IPS DF 6.9 (cell line): ENCODE measurements around the gene SLC7A8.

Experiments
- DNase-seq: peaks from one replicate; pipeline ENCODE4 v3.0.0-alpha.2; 2013; ENCODE audit warnings: low read depth, low spot score
- H3K27ac ChIP-seq: one replicate; pipeline ENCODE4 v1.5.1; 2013; ENCODE audit warnings: low read length, control low read depth
- H3K27me3 ChIP-seq: 2 replicates; pipeline ENCODE4 v1.6.1; 2013; ENCODE audit warnings: mild to moderate bottlenecking, low read length; ENCODE audit not compliant: control insufficient read depth, insufficient read depth
- H3K36me3 ChIP-seq: 2 replicates; pipeline ENCODE4 v1.6.1; 2013; ENCODE audit warnings: low read length; ENCODE audit not compliant: control insufficient read depth, insufficient read depth
- H3K4me1 ChIP-seq: 2 replicates; pipeline ENCODE4 v1.6.1; 2013; ENCODE audit warnings: low read length; ENCODE audit not compliant: control insufficient read depth, insufficient read depth
- H3K4me3 ChIP-seq: 2 replicates; pipeline ENCODE4 v1.5.1; 2013; ENCODE audit warnings: mild to moderate bottlenecking, low read length
- H3K9me3 ChIP-seq: 2 replicates; pipeline ENCODE4 v1.6.1; 2013; ENCODE audit warnings: low read length, inconsistent platforms; ENCODE audit not compliant: control insufficient read depth, insufficient read depth
- WGBS: extraction: QIAGEN DNeasy Blood & Tissue Kit; methylation state at CpG from one replicate; pipeline ENCODE4 v1.1.7; 2013; ENCODE audit warnings: mixed read lengths, missing lambda C conversion rate; ENCODE audit not compliant: insufficient read length, insufficient coverage; 5-methylcytosine and 5-hydroxymethylcytosine counted together

The SLC7A8 gene

DNA sequence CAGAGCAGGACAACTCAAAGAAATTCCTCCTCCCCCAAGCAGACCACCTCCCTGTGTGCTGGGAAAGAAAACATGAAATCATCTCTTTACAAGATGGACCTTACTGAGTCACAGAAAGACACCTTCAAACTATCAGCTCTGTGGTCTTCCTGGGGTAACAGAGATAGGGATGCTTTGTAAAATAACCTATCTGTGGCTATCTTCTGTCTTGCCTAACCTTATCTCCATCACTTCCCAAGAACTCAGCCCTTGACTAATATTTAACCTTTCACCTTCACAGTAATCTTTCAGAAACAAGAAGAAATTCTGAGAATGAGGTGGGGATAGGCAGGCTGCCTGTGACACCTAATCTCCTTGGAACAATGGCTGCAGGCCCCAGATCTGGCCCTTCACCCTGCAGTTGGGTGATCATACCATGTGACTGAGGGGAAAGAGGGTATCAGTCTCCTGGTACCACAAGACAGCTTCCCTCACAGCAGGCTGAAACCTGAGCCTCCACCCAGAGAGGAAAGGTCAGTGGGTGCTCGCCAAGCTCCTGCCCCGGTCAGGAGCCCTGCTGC, 37.0 kb downstream of the SLC7A8 start:
- no peaks in the 10 kb centered on the region; the same call in 1 of the 2 replicates for H3K36me3 ChIP-seq
- no peaks in the 10 kb centered on the region for H3K27me3 ChIP-seq
- DNase-seq: no peak
- no peaks in the 10 kb centered on the region for H3K9me3 ChIP-seq
- no peak overlapping the region for H3K27ac ChIP-seq
- WGBS: no CpG with 5 or more reads among the region's 2 CpGs
- H3K4me1 ChIP-seq: no peaks in the 10 kb centered on the region
- H3K4me3 ChIP-seq: no peak overlapping the region

DNA sequence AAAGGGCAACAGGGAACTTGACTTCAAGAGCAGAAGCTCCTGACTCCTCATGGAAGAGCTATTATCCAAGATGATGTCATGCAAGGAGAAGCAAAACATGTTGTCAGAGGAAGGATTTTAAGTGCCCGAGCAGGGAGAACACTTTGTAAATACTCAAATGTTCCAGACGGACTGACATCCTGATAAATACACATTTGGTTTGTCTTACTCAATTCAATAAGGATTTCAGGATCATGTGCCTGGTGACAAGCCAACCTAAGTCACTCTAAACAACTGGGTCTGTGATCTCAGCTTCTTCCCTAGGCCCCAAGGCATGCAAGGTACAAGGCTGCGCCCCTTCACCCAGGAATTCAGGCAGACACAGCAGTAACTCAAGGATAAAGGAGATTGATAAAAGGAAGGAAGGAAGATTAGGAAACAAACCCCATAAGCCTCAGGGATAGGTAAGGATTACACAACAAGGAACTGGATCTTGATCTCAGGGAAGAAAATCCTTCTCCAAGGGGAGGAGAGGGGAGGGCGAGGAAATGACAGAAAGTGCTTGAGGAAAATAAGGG, 37.6 kb downstream of the SLC7A8 start:
- WGBS: no CpG with 5 or more reads among the region's 4 CpGs
- Histone ChIP-seq H3K4me1 (no peaks in the 10 kb centered on the region), H3K4me3 (no peak overlapping the region), H3K9me3 (no peaks in the 10 kb centered on the region), H3K27ac (no peak overlapping the region), H3K36me3 (no peaks in the 10 kb centered on the region; the same call in 1 of the 2 replicates), H3K27me3 (no peaks in the 10 kb centered on the region)
- DNase-seq: no peak

DNA sequence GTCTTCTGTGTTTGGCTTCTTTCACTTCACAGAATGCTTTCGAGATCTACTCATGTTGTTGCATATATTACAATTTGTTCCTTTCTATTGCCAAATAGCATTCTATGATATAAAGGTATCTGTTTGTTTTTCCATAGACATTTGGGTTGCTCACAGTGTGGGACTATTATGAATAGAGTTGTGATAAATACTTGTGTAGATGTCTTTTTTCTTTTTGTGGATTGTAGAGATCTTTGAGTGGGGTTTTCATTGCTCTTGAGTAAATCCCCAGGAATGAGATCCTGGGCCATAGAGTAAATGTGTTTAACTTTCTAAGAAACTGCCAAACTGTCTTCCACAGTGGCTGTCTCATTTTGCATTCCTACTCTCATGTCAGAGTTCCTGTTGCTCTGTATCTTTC, 39.5 kb downstream of the SLC7A8 start:
- WGBS: no CpG with 5 or more reads among the region's 1 CpG

DNA sequence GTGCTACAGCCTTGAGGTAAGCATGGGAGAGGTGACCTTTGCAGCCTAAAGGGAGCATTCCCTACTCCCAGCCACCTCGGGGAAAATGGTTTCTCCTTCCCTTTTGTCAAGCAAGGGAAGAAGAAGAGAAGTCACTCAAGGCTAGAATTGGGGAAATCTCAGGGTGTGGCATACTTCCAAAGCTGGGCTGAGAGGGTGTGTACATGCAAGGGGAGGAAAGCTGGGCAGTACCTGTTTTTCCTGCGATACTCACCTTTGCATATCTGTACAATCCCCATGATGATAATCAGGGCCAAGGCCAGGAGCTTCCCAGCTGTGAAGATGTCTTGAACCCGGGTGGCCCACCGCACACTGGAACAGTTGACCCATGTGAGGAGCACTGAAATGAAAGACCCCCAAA, 40.6 kb downstream of the SLC7A8 start:
- Histone ChIP-seq H3K9me3 (no peaks in the 10 kb centered on the region), H3K27me3 (no peaks in the 10 kb centered on the region; the same call in 1 of the 2 replicates), H3K36me3 (peaks cover 15% of the 10 kb centered on the region), H3K27ac (no peak overlapping the region), H3K4me3 (no peak overlapping the region), H3K4me1 (no peaks in the 10 kb centered on the region)
- no CpG with 5 or more reads among the region's 4 CpGs for WGBS
- no peak for DNase-seq

More for the DNA sequence above, 39.5 kb downstream of the SLC7A8 start:
- DNase-seq: no peak
- Histone ChIP-seq H3K4me3 (no peak overlapping the region), H3K27ac (no peak overlapping the region), H3K9me3 (no peaks in the 10 kb centered on the region), H3K4me1 (no peaks in the 10 kb centered on the region), H3K36me3 (peaks cover 13% of the 10 kb centered on the region), H3K27me3 (no peaks in the 10 kb centered on the region; the same call in 1 of the 2 replicates)

DNA sequence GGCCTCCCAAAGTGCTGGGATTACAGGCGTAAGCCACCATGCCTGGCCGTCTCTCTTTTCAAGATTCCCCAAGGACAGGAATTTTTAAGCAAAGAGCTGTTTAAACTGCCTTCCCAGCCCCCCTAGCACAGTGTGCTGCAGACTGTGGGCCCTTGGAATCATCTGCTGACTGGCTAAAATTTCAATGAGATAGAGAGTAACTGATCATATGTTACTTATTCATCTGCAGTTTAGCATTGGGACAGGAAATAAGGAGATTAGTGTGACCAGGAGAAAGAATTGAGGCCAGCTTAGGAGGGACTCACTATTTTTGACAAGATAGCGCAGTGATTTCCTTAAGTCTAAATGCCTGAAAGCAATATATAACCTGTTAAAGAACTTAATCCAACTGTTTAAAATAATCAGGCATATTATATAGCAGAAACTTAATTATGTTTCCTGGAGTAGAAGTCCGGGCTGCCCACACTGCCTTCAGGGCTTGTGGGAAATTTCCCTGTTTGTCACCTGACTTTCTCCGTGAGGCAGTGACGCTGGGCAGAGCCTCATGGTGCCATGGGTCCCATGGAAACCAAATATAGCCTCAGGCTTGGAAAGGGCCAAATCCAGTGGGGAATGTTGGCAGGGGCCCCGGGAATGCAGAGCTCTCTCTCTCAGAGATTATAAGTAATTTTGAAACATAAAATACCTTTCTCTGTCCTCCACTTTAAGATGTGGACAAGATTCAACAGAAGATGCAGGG, 41.6 kb downstream of the SLC7A8 start:
- H3K9me3 ChIP-seq: no peaks in the 10 kb centered on the region

DNA sequence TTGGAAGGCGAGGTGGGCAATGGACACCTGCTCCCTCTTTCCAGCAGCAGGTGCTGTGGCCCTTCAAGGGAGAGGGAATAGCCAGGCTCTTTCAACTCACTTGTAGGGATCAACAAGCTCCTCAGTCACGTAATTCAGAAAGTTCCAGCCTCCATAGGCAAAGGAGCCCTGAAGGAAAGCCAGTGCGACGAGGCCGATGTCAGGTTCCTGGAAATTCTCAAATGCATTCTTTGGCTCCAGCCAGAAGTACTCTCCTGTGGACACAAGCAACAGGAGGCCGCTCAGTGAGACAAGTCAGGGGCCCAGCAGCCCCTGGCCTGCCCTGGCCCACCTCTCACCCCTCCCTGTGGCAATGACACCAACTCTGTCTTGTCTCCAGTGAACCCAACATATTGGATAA, 43.1 kb downstream of the SLC7A8 start:
- Histone ChIP-seq H3K27me3 (no peaks in the 10 kb centered on the region; the same call in 1 of the 2 replicates), H3K4me3 (no peak overlapping the region), H3K4me1 (no peaks in the 10 kb centered on the region), H3K36me3 (peaks cover 27% of the 10 kb centered on the region), H3K9me3 (no peaks in the 10 kb centered on the region), H3K27ac (no peak overlapping the region)
- no CpG with 5 or more reads among the region's 6 CpGs for WGBS
- no peak for DNase-seq

More for the DNA sequence above, 41.6 kb downstream of the SLC7A8 start:
- H3K36me3 ChIP-seq: peaks cover 21% of the 10 kb centered on the region
- H3K27me3 ChIP-seq: no peaks in the 10 kb centered on the region; the same call in 1 of the 2 replicates
- no peak for DNase-seq
- no CpG with 5 or more reads among the region's 7 CpGs for WGBS
- H3K4me3 ChIP-seq: no peak overlapping the region
- H3K27ac ChIP-seq: no peak overlapping the region
- H3K4me1 ChIP-seq: no peaks in the 10 kb centered on the region

DNA sequence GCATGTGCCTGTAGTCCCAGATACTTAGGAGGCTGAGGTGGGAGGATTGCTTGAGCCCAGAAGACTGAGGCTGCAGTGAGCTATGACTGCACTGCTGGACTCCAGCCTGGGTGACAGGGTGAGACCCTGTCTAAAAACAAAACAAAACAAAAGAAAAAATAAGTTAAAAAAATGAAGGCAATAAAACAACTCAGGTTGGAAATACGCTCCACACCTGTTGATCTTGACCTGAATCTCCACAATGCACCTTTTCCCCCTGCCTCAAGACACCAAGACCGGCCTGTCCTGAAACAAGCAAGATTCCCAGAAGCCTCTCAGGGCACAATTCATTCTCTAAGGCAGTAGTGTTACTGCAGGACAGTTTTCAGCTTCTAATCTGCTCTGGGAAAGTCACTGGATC, 43.6 kb downstream of the SLC7A8 start:
- WGBS: no CpG with 5 or more reads among the region's 2 CpGs
- no peaks in the 10 kb centered on the region for H3K4me1 ChIP-seq
- H3K9me3 ChIP-seq: no peaks in the 10 kb centered on the region
- no peak for DNase-seq
- no peak overlapping the region for H3K4me3 ChIP-seq
- H3K36me3 ChIP-seq: peaks cover 27% of the 10 kb centered on the region
- no peaks in the 10 kb centered on the region; the same call in 1 of the 2 replicates for H3K27me3 ChIP-seq
- H3K27ac ChIP-seq: no peak overlapping the region

DNA sequence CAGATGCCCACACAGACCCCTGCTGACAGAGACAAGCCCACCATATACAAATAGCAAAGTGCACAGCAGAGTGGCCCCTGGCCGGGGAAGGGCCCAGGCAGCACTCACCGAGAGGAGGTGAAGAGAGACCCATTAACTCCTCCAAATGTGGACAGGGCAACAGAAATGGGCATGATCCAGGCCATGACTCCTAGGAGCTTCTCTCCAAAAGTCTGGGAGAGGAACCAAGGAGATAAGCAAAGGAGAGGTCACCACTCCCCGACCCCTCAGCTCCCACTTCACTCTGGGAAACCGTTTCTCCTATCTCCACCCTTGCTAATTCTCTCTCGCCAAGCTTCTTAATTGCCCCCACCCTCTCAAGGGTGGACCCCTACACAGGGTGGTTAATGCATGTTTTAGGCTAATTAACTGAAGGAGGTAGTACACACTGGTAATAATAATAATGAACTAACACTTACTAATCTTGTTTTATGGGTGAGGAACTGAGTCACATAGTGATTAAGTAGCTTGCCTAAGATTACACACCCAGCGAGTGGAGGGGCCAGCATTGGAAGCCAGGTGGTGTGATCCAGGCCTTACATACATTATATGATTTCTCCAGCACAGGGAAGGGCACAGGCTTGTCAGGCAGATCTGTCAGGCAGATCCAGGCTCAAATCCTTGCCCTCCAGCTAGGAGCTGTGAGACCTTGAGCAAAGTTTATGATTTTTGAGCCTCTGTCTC, 45.5 kb downstream of the SLC7A8 start:
- WGBS: no CpG with 5 or more reads among the region's 6 CpGs
- no peaks in the 10 kb centered on the region for H3K4me1 ChIP-seq
- H3K36me3 ChIP-seq: peaks cover 27% of the 10 kb centered on the region
- H3K9me3 ChIP-seq: no peaks in the 10 kb centered on the region
- H3K27ac ChIP-seq: no peak overlapping the region
- H3K27me3 ChIP-seq: no peaks in the 10 kb centered on the region; the same call in 1 of the 2 replicates
- no peak for DNase-seq
- no peak overlapping the region for H3K4me3 ChIP-seq

DNA sequence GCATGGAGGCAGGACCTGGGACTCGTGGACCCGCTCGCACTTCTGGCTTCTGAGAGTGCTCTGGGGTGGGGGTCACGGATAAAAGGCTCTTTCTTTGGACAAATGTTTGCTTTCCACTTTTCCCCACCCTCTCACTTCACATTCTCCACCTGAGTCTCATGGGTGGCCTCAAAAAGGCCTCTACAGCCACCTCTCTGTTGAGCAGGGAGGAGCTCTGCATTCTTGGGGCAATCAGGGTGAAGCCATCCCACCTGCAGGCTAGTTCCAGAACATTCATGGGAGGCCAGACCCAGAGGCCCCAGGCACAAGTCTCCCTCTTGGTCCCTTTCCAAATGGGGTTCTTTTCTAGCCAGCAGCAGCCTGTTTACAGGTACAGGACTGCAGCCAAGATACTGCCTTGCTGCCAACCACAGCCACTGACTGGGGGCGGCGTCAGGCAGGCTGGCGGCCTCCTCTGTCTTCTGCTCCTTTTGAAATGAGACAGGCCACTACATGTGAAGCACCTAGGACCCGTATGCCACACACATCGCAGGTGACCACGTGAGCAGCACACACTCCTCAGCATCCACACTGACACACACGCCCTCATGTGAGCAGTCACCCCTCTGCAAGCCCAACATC, 46.2 kb downstream of the SLC7A8 start:
- no peaks in the 10 kb centered on the region for H3K4me1 ChIP-seq
- DNase-seq: no peak
- WGBS: no CpG with 5 or more reads among the region's 11 CpGs
- no peak overlapping the region for H3K27ac ChIP-seq
- H3K27me3 ChIP-seq: no peaks in the 10 kb centered on the region; the same call in 1 of the 2 replicates
- peaks cover 27% of the 10 kb centered on the region for H3K36me3 ChIP-seq
- H3K9me3 ChIP-seq: no peaks in the 10 kb centered on the region
- H3K4me3 ChIP-seq: no peak overlapping the region

DNA sequence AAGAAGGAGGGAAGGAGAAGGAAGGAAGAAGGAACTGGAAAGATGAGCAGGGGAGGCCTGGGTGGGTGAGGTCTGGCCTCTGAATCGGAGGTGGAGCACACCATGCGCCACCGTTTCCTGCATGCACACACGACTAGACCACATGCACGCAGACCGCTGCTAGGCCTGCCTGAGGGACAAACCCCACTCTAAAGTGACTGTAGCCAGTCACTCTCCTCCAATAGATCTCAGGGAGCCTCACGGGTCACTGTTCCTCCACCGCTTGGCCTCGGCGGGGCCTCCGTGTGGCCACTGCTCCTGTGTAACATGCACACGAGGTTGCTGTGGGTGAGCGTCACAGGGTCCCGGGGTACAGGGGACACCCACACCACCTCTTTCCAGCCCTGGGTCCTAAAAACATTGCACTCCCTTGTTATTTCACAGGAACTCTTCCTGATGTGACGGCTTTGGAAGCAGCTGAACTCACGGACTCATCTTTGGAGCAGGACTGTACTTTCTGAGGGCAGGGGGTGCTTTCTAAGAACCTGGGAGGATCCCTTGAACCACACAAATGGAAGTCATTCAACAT, 46.8 kb downstream of the SLC7A8 start:
- Histone ChIP-seq H3K4me3 (no peak overlapping the region), H3K4me1 (no peaks in the 10 kb centered on the region), H3K27me3 (no peaks in the 10 kb centered on the region; the same call in 1 of the 2 replicates), H3K9me3 (no peaks in the 10 kb centered on the region), H3K36me3 (peaks cover 27% of the 10 kb centered on the region), H3K27ac (no peak overlapping the region)
- no CpG with 5 or more reads among the region's 16 CpGs for WGBS
- DNase-seq: no peak
